Kidney epithelial cell (primary cell): ENCODE data around the gene CTNNA3. TPM values are rescaled to one million over a fixed set of nuclear protein-coding genes. Genes with fewer than 3 reads are reported as not detected.

Source experiments
- DNase-seq: peaks from one replicate; pipeline ENCODE4 v3.0.0-alpha.2; 2010; ENCODE audit warnings: low read depth
- H3K27me3 ChIP-seq: 2 replicates; pipeline ENCODE4 v1.6.0; 2011; ENCODE audit warnings: low read length; ENCODE audit not compliant: control insufficient read depth, insufficient read depth
- H3K36me3 ChIP-seq: 2 replicates; pipeline ENCODE4 v1.5.1; 2011; ENCODE audit warnings: low read length; ENCODE audit not compliant: control insufficient read depth, insufficient read depth
- H3K4me3 ChIP-seq: 2 replicates; pipeline ENCODE4 v1.5.1; 2011; ENCODE audit warnings: low read depth, mild to moderate bottlenecking, control low read depth, low read length
- total RNA-seq: library from RNA; depleted of rRNA; stranded (reverse); fragments of >200 nt; gene quantifications from 2 replicates; pipeline ENCODE4 v1.2.3, GENCODE V29; 2015
- TF ChIP-seq, protein P1 (sequence below): IDR thresholded peaks from 2 replicates; pipeline ENCODE4 v1.5.1; 2011; ENCODE audit warnings: mild to moderate bottlenecking, moderate library complexity, low read length, control low read depth, inconsistent platforms; ENCODE audit not compliant: insufficient read depth, poor library complexity, severe bottlenecking

The CTNNA3 gene
- total RNA-seq, 1 donor from 2014 or later, result 0.79 TPM

GRCh38 chr10:66265398-66265797 is 1430.6 kb downstream of the CTNNA3 start:
- TF ChIP-seq, protein P1, sequence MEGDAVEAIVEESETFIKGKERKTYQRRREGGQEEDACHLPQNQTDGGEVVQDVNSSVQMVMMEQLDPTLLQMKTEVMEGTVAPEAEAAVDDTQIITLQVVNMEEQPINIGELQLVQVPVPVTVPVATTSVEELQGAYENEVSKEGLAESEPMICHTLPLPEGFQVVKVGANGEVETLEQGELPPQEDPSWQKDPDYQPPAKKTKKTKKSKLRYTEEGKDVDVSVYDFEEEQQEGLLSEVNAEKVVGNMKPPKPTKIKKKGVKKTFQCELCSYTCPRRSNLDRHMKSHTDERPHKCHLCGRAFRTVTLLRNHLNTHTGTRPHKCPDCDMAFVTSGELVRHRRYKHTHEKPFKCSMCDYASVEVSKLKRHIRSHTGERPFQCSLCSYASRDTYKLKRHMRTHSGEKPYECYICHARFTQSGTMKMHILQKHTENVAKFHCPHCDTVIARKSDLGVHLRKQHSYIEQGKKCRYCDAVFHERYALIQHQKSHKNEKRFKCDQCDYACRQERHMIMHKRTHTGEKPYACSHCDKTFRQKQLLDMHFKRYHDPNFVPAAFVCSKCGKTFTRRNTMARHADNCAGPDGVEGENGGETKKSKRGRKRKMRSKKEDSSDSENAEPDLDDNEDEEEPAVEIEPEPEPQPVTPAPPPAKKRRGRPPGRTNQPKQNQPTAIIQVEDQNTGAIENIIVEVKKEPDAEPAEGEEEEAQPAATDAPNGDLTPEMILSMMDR, result no peak
- no peak for DNase-seq
- no peak overlapping the region for H3K4me3 ChIP-seq
- no peaks in the 10 kb centered on the region for H3K36me3 ChIP-seq
- H3K27me3 ChIP-seq, result no peaks in the 10 kb centered on the region

GRCh38 chr10:66259836-66260235 is 1436.2 kb downstream of the CTNNA3 start:
- Histone ChIP-seq H3K4me3 (no peak overlapping the region), H3K27me3 (no peaks in the 10 kb centered on the region), H3K36me3 (no peaks in the 10 kb centered on the region)
- TF ChIP-seq, protein P1, result no peak
- DNase-seq, result no peak

- TF ChIP-seq, protein P1, result no peak
- Histone ChIP-seq H3K27me3 (no peaks in the 10 kb centered on the region), H3K36me3 (no peaks in the 10 kb centered on the region), H3K4me3 (no peak overlapping the region)
- DNase-seq, result no peak
Observed at GRCh38 chr10:66258693-66259092, 1437.3 kb downstream of the CTNNA3 start.

- Histone ChIP-seq H3K27me3 (no peaks in the 10 kb centered on the region), H3K4me3 (no peak overlapping the region), H3K36me3 (no peaks in the 10 kb centered on the region)
- TF ChIP-seq, protein P1, result no peak
- no peak for DNase-seq
Observed at GRCh38 chr10:66257801-66258200, 1438.2 kb downstream of the CTNNA3 start.

DNA sequence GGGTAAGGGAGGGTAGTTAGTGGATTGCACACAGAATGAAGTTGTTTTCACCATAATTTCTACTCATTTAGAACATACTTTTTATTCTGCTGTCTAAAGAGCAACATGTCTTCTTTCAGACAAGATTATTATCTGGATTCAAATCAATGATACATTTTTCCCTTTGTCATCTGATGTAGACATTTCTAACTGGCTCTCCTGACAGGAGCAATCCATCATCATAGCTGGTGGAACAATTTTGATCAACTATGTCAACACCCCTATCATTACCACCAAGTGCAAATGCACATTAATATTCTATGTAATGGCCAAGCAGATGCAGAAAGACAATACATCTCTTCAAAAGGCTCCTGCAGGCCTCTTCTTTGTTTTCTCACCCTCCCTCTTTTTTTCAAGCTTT is 1443.0 kb downstream of the CTNNA3 start:
- H3K4me3 ChIP-seq, result no peak overlapping the region
- TF ChIP-seq, protein P1, result no peak
- no peaks in the 10 kb centered on the region for H3K27me3 ChIP-seq
- no peak for DNase-seq
- H3K36me3 ChIP-seq, result no peaks in the 10 kb centered on the region

DNA sequence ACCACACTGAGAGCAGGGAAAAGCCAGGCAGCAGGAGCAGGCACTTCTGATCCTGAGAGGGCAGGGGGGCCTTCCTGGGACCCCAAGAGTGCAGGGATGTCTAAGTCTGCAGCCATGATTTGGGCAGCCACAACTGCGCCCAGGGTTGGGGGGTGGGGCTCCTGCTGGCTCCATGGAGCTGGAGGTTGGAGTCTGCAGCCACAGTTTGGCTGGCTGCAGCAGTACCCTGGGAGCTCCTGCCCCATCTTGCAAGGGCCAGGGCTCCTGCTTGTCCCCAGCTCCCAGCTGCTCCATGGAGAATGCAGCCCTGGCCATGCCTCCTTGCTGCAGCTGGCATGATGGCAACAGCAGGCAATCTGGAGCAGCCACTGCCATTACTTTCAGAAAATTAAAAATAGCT is 1449.8 kb downstream of the CTNNA3 start:
- no peaks in the 10 kb centered on the region for H3K27me3 ChIP-seq
- TF ChIP-seq, protein P1, result no peak
- H3K36me3 ChIP-seq, result no peaks in the 10 kb centered on the region

More for the DNA sequence above, 1449.8 kb downstream of the CTNNA3 start:
- H3K4me3 ChIP-seq, result no peak overlapping the region
- no peak for DNase-seq
